ENCODE data around the gene SELE.

GRCh38 chr1:169722779-169723178, 11.1 kb downstream of the SELE start:
- TF ChIP-seq CTCF (IDR thresholded peaks at IDR 0.05) (no peak), POLR2A (IDR thresholded peaks at IDR 0.05) (no peak)
